Thyroid gland (tissue), 4 donors: ENCODE data around the gene NUP93.

ENCODE experiments used
- CTCF ChIP-seq, 6 experiments: fragments of 200-600 bp in 3 of 6; fragments of 450-650 bp in 3 of 6; sonication (generic) in 3 of 6; IDR thresholded peaks; one replicate each; pipeline ENCODE4 v1.5.1; 2016 to 2019; ENCODE audit warnings: antibody characterized with exemption in 6 of 6, mild to moderate bottlenecking in 2 of 6, inconsistent platforms in 1 of 6, moderate library complexity in 1 of 6
- POLR2A ChIP-seq, 2 donors: fragments of 450-650 bp; IDR thresholded peaks; one replicate each; pipeline ENCODE4 v1.6.1; 2017; ENCODE audit warnings: antibody characterized with exemption in 2 of 2, mild to moderate bottlenecking in 2 of 2, moderate library complexity in 1 of 2

- TF ChIP-seq POLR2A (IDR thresholded peaks at IDR 0.05) (no peak), CTCF (IDR thresholded peaks at IDR 0.05) (no peak)
Observed at GRCh38 chr16:56868175-56868574, 138.2 kb downstream of the NUP93 start.
